H9 (cell line): Measurements from ENCODE around the gene ERCC6L2. TPM values are rescaled to one million over a fixed set of nuclear protein-coding genes. Genes with fewer than 3 reads are reported as not detected.

Source experiments
- DNase-seq: peaks from one replicate; pipeline ENCODE4 v3.0.0-alpha.2; 2017
- H2AFZ ChIP-seq: one replicate; pipeline ENCODE4 v1.6.1; 2013; ENCODE audit warnings: mild to moderate bottlenecking, low read length, control low read depth, moderate library complexity
- H2AK5ac ChIP-seq: 2 replicates; pipeline ENCODE4 v1.6.1; 2013; ENCODE audit warnings: low read length, control low read depth, mixed read lengths; ENCODE audit not compliant: insufficient read length
- H2BK120ac ChIP-seq: one replicate; pipeline ENCODE4 v1.6.1; 2013; ENCODE audit warnings: low read depth, mild to moderate bottlenecking, low read length, control low read depth, inconsistent platforms; ENCODE audit not compliant: poor library complexity, severe bottlenecking
- H2BK12ac ChIP-seq: 2 replicates; pipeline ENCODE4 v1.6.1; 2013; ENCODE audit warnings: low read length, control low read depth, mixed read lengths, low read depth; ENCODE audit not compliant: insufficient read length
- H2BK15ac ChIP-seq: 2 replicates; pipeline ENCODE4 v1.6.1; 2013; ENCODE audit warnings: low read depth, low read length, control low read depth
- H2BK20ac ChIP-seq: one replicate; pipeline ENCODE4 v1.6.1; 2013; ENCODE audit warnings: low read depth, mild to moderate bottlenecking, low read length, control low read depth, inconsistent platforms; ENCODE audit not compliant: poor library complexity, severe bottlenecking
- H2BK5ac ChIP-seq: 2 replicates; pipeline ENCODE4 v1.6.1; 2013; ENCODE audit warnings: low read length, control low read depth, mixed read lengths; ENCODE audit not compliant: insufficient read length
- H3K14ac ChIP-seq: 2 replicates; pipeline ENCODE4 v1.6.1; 2013; ENCODE audit warnings: low read length, control low read depth; ENCODE audit not compliant: insufficient read depth
- H3K18ac ChIP-seq: 2 replicates; pipeline ENCODE4 v1.6.1; 2013; ENCODE audit warnings: low read depth, mild to moderate bottlenecking, mixed read lengths, low read length, control low read depth; ENCODE audit not compliant: insufficient read length
- H3K23ac ChIP-seq: 2 replicates; pipeline ENCODE4 v1.6.1; 2013; ENCODE audit warnings: low read length, control low read depth, mixed read lengths, low read depth; ENCODE audit not compliant: insufficient read length
- H3K23me2 ChIP-seq: 2 replicates; pipeline ENCODE4 v1.6.1; 2013; ENCODE audit warnings: low read depth, mild to moderate bottlenecking, mixed read lengths, low read length, control low read depth; ENCODE audit not compliant: insufficient read length, poor library complexity, severe bottlenecking
- H3K27ac ChIP-seq: 2 replicates; pipeline ENCODE4 v1.5.1; 2013; ENCODE audit warnings: low read length, control low read depth, mixed read lengths, low read depth; ENCODE audit not compliant: insufficient read length
- H3K27me3 ChIP-seq: 2 replicates; pipeline ENCODE4 v1.6.1; 2013; ENCODE audit warnings: low read length, control low read depth, inconsistent platforms; ENCODE audit not compliant: insufficient read depth
- H3K4ac ChIP-seq: 2 replicates; pipeline ENCODE4 v1.6.1; 2013; ENCODE audit warnings: low read depth, mild to moderate bottlenecking, control low read depth, inconsistent platforms, low read length, moderate library complexity
- H3K4me1 ChIP-seq: 2 replicates; pipeline ENCODE4 v1.6.1; 2013; ENCODE audit warnings: low read length, control low read depth, inconsistent platforms; ENCODE audit not compliant: insufficient read depth
- H3K4me2 ChIP-seq: 2 replicates; pipeline ENCODE4 v1.6.1; 2013; ENCODE audit warnings: low read length, control low read depth, mixed read lengths; ENCODE audit not compliant: insufficient read length, insufficient read depth
- H3K56ac ChIP-seq: 2 replicates; pipeline ENCODE4 v1.6.1; 2013; ENCODE audit warnings: low read depth, mild to moderate bottlenecking, mixed read lengths, low read length, control low read depth; ENCODE audit not compliant: insufficient read length
- H3K79me1 ChIP-seq: 2 replicates; pipeline ENCODE4 v1.6.1; 2013; ENCODE audit warnings: low read depth, mild to moderate bottlenecking, moderate library complexity, low read length, control low read depth, inconsistent platforms; ENCODE audit not compliant: insufficient read depth, poor library complexity, severe bottlenecking
- H3K79me2 ChIP-seq: 2 replicates; pipeline ENCODE4 v1.6.1; 2013; ENCODE audit warnings: low read length, control low read depth, inconsistent platforms; ENCODE audit not compliant: insufficient read depth
- H3K9ac ChIP-seq: 2 replicates; pipeline ENCODE4 v1.6.1; 2013; ENCODE audit warnings: low read length, control low read depth, mixed read lengths; ENCODE audit not compliant: insufficient read length; ENCODE audit errors: extremely low read depth
- H3K9me3 ChIP-seq: one replicate; pipeline ENCODE4 v1.6.1; 2013; ENCODE audit warnings: low read depth, low read length, inconsistent platforms; ENCODE audit not compliant: control insufficient read depth
- H3T11ph ChIP-seq: one replicate; pipeline ENCODE4 v1.6.1; 2013; ENCODE audit warnings: mild to moderate bottlenecking, low read length, control low read depth, inconsistent platforms
- H4K20me1 ChIP-seq: one replicate; pipeline ENCODE4 v1.6.1; 2013; ENCODE audit not compliant: control insufficient read depth, insufficient read length, insufficient read depth
- H4K5ac ChIP-seq: 2 replicates; pipeline ENCODE4 v1.6.1; 2013; ENCODE audit warnings: low read depth, mild to moderate bottlenecking, mixed read lengths, low read length, control low read depth; ENCODE audit not compliant: insufficient read length
- H4K8ac ChIP-seq: replicated peaks from 2 replicates; pipeline ENCODE4 v1.6.1; 2013; ENCODE audit warnings: low read length, control low read depth, mixed read lengths, low read depth; ENCODE audit not compliant: insufficient read length
- H4K91ac ChIP-seq: 2 replicates; pipeline ENCODE4 v1.6.1; 2013; ENCODE audit warnings: low read depth, mild to moderate bottlenecking, moderate library complexity, mixed read lengths, low read length, control low read depth; ENCODE audit not compliant: insufficient read length
- H3K27ac Mint-ChIP-seq, 3 experiments: 2 replicates in 2 of 3; 3 replicates in 1 of 3; pipeline ENCODE4 v1.8.0; 2020 to 2021; ENCODE audit warnings: mixed read lengths in 3 of 3, mild to moderate bottlenecking in 1 of 3, moderate library complexity in 1 of 3
- H3K27me3 Mint-ChIP-seq: 2 replicates; pipeline ENCODE4 v1.8.0; 2021; ENCODE audit warnings: low read depth, mild to moderate bottlenecking, moderate library complexity, mixed read lengths
- H3K36me3 Mint-ChIP-seq, 3 experiments: 2 replicates in 2 of 3; 3 replicates in 1 of 3; pipeline ENCODE4 v1.8.0; 2020 to 2021; ENCODE audit warnings: low read depth in 3 of 3, mixed read lengths in 3 of 3; ENCODE audit not compliant: insufficient read depth in 1 of 3
- H3K4me1 Mint-ChIP-seq, 2 experiments: 2 replicates each; pipeline ENCODE4 v1.8.0; 2020; ENCODE audit warnings: mixed read lengths in 2 of 2
- H3K4me3 Mint-ChIP-seq, 2 experiments: 2 replicates in 1 of 2; 3 replicates in 1 of 2; pipeline ENCODE4 v1.8.0; 2020 to 2021; ENCODE audit warnings: mild to moderate bottlenecking in 2 of 2, mixed read lengths in 2 of 2, moderate library complexity in 1 of 2
- H3K9me3 Mint-ChIP-seq, 2 experiments: 2 replicates in 1 of 2; 3 replicates in 1 of 2; pipeline ENCODE4 v1.8.0; 2020; ENCODE audit warnings: mild to moderate bottlenecking in 2 of 2, mixed read lengths in 2 of 2, moderate library complexity in 1 of 2
- CTCF ChIP-seq: fragments of 200-600 bp; sonication (generic); conservative IDR thresholded peaks from 3 replicates; pipeline ENCODE4 v1.8.0; 2021; ENCODE audit warnings: antibody characterized with exemption, mild to moderate bottlenecking
- WGBS: extraction: QIAGEN DNeasy Blood & Tissue Kit; methylation state at CpG from one replicate; pipeline ENCODE4 v1.1.7; 2013; ENCODE audit warnings: missing lambda C conversion rate, low lambda C conversion rate, mixed read lengths; ENCODE audit not compliant: insufficient read length; ENCODE audit errors: extremely low coverage; 5-methylcytosine and 5-hydroxymethylcytosine counted together
- total RNA-seq: library from RNA; stranded (reverse); gene quantifications from 2 replicates; pipeline ENCODE4 v1.2.1, GENCODE V29; 2021

Gene ERCC6L2
- total RNA-seq, 1 experiment from 2014 or later: 57.7 TPM

- no peak overlapping the region for H4K91ac ChIP-seq
- peaks cover 17 to 18% of the 10 kb centered on the region in 2 experiments for H3K9me3 Mint-ChIP-seq
- WGBS: no CpG with 5 or more reads among the region's 1 CpG
- H3K36me3 Mint-ChIP-seq: peaks cover 23 to 28% (median 26%) of the 10 kb centered on the region in 3 experiments
- no peak overlapping the region for H3K14ac ChIP-seq
- no peak overlapping the region for H2BK12ac ChIP-seq
- peaks cover 0 to 8% of the 10 kb centered on the region in 2 experiments; a peak in 3 of 4 replicates for H3K4me1 Mint-ChIP-seq
- TF ChIP-seq CTCF: no peak
- no peak overlapping the region for H3T11ph ChIP-seq
- no peak overlapping the region for H2AK5ac ChIP-seq
- no peak overlapping the region for H3K27ac ChIP-seq
- H3K9me3 ChIP-seq: peaks cover 8% of the 10 kb centered on the region
- H3K9ac ChIP-seq: no peak overlapping the region
- no peak overlapping the region for H2BK5ac ChIP-seq
- no peaks in the 10 kb centered on the region; the same call in 1 of the 2 replicates for H3K27me3 Mint-ChIP-seq
- DNase-seq: no peak
- no peak overlapping the region for H3K4me3 Mint-ChIP-seq
- H4K20me1 ChIP-seq: no peaks in the 10 kb centered on the region
- H2BK20ac ChIP-seq: no peak overlapping the region
- H3K4ac ChIP-seq: no peak overlapping the region
- no peaks in the 10 kb centered on the region for H3K79me1 ChIP-seq
- H3K27ac Mint-ChIP-seq: no peak overlapping the region
- H2BK15ac ChIP-seq: no peak overlapping the region
- no peaks in the 10 kb centered on the region for H3K4me1 ChIP-seq
- H4K8ac ChIP-seq: no peak overlapping the region
- no peak overlapping the region for H3K56ac ChIP-seq
- no peak overlapping the region for H2AFZ ChIP-seq
- H4K5ac ChIP-seq: no peak overlapping the region
- no peak overlapping the region for H3K18ac ChIP-seq
- no peak overlapping the region for H2BK120ac ChIP-seq
- no peaks in the 10 kb centered on the region for H3K23me2 ChIP-seq
- H3K4me2 ChIP-seq: no peak overlapping the region
- H3K27me3 ChIP-seq: no peaks in the 10 kb centered on the region
- no peaks in the 10 kb centered on the region for H3K79me2 ChIP-seq
- no peak overlapping the region for H3K23ac ChIP-seq
Measured at GRCh38 chr9:95991326-95991725, 115.8 kb downstream of the ERCC6L2 start.
